GM12891 (cell line): ENCODE data around the gene ZSWIM4.

Experiments used
- POLR2A ChIP-seq: IDR thresholded peaks from 2 replicates; pipeline ENCODE4 v1.6.1; 2011; ENCODE audit warnings: low read depth, low read length, control low read depth
- POLR2AphosphoS5 ChIP-seq: IDR thresholded peaks from 2 replicates; pipeline ENCODE4 v1.6.1; 2011; ENCODE audit warnings: low read depth, low read length, control low read depth
- SPI1 ChIP-seq: IDR thresholded peaks from 2 replicates; pipeline ENCODE4 v1.6.1; 2011; ENCODE audit warnings: low read depth, low read length, control low read depth
- TAF1 ChIP-seq: IDR thresholded peaks from 2 replicates; pipeline ENCODE4 v1.6.1; 2011; ENCODE audit warnings: low read depth, low read length, control low read depth

DNA sequence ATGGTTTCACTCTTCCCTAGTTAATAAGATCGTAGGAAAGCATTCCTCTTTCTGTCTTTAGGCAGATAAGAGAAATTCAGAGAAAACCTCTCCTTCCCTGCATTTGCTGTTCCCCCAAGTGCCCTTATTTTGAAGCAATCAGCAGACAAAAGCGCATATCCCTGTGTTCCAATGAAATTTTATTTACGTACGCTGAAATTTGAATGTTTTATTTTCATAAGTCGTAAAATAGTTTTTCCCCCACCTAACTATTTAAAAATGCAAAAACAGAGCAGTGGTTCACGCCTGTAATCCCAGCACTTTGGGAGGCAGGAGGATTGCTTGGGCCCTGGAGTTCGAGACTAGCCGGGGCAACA lies 48.2 kb upstream of the ZSWIM4 start:
- TF ChIP-seq POLR2AphosphoS5 (no peak), POLR2A (no peak), TAF1 (no peak), SPI1 (no peak)
